Bone marrow (tissue), 2 donors: Measurements from ENCODE around the gene SLX4IP.
A peak's percentile ranks its signal among the peaks of the same experiment; 100 is the strongest.
"Not testable (repeated sequence)": the region's sequence is repeated elsewhere in the genome, so short reads cannot be mapped to it uniquely, and the experiment has no call there.

Experiments
- DNase-seq, 2 donors: peaks; one replicate each; lab custom pipeline; 2025; lab: John Stamatoyannopoulos, UW

SLX4IP gene

DNA sequence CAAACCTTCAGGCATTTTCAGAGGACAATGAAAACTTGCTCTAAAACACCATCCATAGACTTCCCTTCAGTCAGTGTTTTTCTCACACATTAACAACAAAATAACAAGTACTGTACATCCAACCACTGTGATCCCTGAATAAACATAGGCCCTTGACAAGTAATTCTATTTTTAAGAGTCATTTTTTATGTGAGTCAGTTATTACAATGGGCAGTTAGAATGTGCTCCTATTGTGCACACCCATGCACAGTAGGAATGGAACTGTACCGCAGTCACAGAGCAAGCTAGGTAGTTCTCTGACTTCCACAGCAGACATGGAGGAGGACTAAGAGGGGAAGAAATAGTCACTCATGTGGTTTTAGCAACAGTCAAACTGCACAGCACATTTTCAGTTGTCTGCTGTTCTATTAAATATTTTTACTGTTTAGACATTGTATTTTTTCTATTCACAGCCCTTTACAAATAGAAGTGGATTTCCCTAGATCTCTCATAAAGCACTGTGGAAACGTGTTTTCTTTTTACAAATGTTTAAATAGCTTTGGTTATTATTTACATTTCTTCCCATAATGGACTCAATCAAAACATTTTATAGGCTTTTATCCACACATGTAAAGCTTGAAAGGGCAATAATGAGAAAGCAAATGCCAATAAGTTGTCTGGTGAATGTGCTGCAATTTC, 138.3 kb downstream of the SLX4IP start:
- DNase-seq = no peak

DNA sequence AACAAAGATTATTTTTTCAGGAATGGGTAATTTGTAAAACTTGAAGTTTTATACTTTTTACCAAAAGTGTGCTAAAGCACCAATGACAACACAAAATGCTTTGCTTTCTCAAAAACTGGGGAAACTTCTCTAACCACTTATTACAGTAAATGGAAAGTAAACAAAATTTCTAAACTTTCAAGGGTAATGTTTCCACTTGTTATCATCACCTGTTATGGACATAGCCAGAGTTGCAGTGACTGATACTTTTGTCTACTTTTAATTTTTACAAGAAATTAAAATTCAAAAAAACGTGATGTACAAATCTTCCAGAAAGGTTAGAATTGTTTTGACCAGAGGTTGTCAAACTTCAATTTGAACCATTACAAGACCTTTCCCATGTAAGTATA, 138.8 kb downstream of the SLX4IP start:
- DNase-seq = no peak

DNA sequence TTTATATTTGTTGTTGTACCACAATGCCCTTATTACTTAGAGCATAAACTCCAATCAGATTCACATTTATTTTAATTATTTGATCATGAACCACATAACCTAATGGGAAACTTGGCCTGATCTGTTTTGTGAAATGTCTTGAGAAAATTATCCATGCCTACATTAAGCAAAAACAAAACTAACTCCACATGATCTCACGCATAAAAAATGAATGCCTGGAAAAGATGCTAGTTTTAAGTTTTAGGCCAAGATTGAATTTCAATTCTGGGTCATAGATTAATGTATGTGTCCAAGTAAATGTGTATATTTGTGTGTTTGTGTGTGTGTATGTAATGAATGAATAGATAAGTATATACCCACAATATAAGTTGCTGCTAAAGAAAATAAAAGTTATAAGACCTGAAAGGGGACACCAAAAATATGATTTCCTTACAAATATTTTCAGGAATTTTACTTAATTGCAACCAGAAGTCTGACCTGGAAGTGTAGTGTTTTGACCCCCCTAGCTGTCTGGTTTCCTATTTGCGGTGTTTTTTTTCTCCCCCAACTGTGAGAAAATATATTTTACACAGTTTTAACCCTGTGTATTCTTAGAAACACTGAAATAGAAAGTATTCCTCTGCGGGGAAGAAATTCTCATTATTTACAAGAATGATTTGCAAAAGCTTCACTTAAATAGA, 141.4 kb downstream of the SLX4IP start:
- DNase-seq = no peak

DNA sequence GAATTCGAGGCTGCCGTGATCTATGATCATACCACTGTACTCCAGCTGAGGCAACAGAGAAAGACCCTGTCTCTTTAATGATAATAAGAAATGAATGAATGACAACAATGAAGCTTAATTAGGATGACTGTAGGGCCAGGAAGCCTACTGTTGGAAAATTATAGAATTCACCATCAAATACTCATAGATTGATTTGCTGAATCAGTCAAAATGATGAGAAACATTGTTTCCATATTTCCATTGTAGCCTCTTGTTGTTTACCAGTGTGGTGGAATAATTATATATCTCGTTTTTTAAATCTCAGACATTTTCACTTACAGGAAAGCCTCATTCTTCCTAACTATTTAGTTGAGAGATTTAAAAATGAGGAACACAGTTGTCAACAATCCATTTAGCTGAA, 142.5 kb downstream of the SLX4IP start:
- no peak for DNase-seq

DNA sequence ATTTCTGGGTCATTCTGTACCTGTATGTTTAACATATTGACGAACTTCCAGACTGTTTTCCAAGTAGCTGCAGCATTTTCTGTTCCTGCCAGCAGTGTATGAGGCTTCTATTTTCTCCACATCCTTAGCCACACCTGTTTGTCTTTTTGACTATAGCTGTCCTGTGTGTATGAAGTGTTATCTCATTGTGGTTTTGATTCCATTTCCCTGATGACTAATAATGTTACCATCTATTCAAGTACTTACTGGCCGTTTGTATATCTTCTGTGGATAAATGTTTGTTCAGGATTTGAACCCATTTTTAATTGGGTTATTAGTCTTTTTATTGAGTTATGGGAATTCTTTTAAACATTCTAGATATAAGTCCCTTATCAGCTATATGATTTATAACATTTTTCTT, 143.5 kb downstream of the SLX4IP start:
- DNase-seq = peak in 1 of 2 donors; percentile 11

DNA sequence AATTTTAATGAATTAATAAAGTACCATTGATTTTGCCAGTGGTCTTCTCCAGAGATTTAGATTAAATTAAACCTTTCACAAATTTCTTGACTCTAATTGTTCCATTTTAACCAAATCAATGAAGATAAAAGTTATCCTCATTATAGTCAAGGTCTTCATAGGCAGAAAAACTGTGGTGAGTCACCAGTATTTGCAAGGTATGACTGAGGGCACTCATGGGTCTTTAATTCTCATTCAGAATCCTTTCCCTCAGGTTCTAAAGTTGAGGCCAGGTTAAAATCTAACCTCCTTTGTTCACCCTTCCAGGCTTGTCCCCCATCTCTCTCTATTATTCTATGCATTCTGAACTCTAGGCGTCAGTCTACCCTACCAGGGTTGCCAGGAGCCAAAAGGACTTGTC, 144.8 kb downstream of the SLX4IP start:
- DNase-seq = no peak

DNA sequence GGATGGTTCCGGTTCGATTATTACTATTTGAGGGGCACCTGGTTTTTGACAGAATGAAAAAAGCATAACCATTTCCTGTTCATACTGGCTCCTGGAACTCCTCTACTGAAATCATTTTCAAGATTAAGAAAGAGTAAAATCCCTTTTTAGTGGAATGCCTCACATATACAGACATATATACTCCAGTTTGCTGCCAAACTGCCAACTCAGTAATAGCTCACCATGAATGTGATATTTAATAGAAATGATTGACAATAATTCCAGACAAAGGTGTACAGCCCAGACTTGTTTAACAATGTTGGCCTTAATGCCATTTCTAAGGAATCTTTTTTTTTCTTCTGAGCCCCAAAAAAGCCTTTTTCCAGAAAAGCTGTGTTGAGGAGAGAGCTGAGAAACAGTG, 145.6 kb downstream of the SLX4IP start:
- no peak for DNase-seq

DNA sequence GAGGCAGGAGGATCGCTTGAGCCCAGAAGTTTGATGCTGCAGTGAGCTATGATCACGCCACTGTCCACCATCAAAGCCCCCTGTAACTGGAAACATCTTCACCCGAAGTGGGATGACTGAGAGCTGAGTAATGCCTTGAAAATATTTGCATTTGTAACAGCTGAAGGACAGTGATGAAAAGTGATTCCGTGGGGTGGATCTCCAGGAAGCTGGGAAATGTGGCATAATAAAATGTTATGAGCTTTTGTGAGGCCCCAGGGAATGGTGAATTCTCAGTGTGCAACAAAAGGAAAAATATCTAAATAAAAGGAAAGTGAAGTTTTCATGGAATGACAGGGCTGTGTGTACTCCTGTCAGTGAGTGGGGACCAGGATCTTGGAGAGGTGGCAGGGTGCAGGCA, 146.7 kb downstream of the SLX4IP start:
- no peak for DNase-seq

DNA sequence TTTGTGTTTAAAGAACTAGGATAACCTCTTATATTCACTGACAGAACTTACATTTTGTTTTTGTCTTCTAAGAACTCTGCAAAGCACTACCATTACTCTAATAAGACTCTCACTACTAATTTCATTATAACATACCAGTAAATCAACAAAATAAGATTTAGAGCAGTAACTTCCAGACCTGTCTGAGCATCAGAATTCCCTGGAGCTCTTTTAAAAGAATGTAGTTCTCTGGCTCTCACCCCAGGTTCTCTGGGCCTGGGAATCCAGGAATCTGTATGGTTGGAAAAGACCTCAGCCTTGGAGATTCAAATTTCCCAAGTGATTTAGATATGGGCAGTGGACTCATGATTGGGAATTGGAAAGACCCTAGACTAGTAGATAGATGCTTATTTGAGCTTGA, 149.3 kb downstream of the SLX4IP start:
- DNase-seq = no peak

DNA sequence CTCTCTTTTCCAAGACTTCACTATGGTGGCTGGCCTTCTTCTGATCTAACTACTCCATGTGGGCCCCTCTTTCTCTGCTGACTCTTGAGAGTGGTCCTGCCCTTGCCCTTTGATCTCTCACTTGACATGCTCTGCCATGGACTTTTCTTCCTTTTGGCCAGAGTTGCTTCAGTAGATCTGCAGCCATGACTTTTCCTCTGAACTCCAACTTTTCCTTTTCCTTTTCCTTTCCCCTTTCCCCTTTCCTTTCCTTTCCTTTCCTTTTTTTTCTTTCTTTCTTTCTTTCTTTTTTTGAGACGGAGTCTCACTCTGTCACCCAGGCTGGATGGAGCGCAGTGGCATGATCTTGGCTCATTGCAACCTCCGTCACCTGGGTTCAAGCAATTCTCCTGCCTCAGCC, 150.2 kb downstream of the SLX4IP start:
- no peak for DNase-seq

DNA sequence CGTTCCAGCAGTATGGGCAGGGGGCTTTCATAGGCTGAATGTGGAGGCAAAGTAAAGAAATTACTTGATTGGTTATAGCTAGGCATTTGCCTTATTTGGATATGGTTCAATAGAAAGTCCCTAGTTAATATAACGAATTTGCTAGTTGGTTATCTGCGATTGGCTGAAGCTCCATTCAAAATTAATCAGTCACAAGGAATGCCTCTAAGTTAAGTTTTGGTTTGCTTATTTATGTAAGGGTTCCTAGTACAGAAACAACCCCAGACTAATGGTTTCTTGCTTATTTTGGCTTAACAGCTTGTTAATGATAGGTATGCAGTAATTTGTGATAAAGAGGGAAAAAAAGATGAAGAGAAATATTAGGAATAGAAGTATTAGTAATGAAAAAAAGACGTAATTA, 151.2 kb downstream of the SLX4IP start:
- DNase-seq = no peak

DNA sequence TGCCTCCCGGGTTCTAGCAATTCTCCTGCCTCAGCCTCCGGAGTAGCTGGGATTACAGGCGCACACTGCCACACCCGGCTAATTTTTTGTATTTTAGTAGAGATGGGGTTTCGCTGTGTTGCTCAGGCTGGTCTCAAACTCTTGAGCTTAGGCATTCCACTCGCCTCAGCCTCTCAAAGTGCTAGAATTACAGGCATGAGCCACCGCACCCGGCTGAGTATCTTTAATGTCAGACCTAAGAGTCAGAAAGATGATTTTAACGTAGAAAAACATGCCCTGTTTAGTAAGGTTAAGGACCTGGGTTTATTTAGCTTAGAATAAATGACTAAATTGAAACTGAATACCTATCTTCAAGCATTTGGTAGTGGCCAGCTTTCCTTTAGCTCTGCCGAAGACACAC, 155.3 kb downstream of the SLX4IP start:
- DNase-seq = not testable (repeated sequence)

DNA sequence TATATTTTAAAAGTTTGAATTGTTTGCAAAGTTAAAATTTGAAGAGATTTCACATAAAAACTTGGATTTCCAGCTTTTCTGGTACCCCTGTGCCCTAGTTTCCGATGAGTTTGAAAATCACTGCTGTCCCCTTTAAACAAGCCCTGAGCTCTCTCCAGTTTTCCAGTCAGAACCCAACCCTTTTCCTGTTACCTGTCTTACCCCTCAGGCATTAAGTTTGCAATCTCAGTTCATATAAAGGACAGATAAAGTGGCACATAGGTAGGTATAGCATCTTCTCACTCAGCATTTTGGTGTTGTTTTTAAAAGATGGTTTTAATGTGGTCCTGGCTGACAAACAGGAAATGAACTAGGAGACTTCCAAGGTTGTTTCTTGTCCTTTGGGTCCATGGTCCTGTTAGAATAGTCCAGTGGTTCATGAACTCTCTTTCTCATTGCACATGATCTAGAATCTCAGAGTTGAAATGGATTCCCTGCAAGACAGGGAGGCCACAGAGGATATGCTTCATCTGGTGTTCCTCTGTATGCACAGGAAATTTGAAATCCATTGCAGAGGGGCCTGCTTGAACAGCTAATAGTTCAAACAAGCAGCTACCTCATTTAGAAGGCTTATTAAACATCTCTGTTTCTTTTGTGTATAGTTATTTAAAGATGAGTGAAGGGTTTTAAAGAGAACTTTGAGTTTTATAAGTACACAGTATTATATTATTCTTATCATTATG, 156.0 kb downstream of the SLX4IP start:
- no peak for DNase-seq

DNA sequence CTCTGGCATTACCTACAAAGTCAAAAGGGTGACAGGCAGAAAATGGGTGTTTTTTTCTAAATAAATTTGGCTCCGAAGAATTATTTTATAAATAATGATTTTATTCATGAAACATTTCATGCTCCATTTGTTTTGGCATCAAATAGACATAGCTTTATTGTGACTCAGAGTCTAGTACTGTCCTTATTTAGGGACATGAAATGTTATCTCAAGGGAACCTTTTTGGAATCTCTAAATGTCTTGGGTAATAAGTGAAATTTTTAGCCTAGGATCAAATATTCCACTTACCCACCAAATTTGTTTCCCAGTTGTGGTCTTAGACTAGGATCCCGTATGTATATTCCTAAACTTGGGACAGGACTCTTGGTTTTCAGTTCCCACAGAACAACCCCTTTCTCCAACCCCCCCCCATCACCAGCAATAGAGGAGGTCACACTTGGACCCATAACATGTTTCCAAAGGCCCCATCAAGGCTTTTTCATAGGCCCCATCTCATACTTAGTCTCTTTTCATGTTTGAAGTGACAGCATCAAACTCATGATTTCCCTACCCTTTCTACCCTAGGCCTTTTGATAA, 156.9 kb downstream of the SLX4IP start:
- DNase-seq = no peak

DNA sequence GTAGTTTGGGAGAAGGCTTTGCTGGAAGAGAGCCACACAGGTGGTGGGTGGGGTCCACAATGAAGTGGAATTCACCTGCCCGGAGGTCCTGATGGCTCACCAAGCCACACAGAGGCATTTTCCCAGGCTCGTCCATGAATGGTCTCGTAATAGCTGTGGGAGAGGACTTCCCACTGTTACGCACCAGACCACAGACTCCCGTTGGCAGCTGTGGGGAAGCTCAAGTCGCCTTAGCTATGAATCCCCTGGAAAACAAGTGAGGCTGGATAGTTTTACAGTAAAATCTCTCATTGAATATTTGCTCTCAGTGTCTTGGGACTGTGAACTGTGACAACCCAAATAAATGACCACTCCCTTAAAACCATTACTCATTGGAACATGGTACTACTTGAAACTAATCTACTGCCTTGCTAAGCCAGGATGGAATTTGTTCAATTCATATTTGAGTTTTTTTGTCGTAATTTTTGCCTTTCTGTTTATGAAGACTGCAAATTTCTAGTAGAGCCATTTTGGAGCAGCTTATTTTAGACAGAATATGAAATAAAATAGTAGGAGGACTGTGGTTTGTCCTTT, 159.3 kb downstream of the SLX4IP start:
- no peak for DNase-seq

DNA sequence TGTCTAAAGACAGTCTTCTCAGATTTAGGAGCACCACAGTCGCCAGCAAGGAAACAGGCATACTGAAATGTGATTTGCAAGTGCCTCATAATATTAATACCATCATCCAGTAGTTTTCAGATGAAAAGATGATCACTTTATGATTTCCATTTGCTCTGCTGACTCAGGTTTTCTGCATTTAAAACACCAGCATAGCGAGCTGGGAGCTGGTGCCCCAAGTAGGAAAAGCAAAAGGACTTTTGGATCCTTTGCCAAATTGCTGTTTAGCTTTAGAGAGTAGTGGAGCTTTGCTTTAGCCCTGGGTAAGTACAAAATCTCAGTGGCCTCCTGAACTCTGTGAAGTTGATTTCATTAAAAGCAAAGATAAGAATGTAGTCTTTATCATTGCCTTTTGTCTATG, 160.2 kb downstream of the SLX4IP start:
- no peak for DNase-seq

DNA sequence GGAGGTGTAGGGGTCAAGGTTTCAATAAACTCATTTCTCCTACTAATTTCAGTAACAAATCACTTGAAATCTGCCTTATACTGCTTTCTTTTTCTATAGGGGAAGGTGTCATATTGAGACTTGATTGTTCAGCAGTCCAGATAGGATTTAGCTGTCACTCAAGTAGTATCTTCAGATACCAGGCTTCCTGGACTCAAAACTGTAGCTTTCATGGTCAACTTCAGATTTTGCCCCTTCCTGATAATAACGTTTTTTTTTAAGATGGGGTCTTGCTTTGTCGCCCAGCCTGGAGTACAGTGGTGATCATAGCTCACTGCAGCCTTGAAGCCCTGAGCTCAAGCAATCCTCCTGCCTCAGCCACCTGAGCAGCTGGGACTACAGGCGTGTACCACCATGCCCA, 160.9 kb downstream of the SLX4IP start:
- no peak for DNase-seq

DNA sequence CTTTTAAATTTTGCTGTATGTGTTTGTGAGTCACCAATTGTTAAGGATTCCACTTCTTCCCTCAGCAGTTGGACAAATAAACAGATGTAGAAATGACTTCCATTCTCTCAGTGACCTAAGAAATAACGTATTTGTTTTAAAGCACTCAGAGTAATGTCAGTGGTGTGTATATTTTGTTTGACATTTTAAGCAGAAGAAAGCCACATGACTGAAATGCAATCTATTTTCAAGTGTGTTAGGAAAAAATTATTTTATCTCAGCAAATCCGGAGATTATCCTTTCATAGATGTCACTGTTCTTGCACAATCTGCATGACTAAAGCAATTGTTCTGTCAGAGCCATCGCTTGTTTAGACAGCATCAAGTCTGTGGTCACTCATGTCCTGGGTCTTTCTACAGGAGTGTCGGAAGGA, 161.6 kb downstream of the SLX4IP start:
- no peak for DNase-seq

DNA sequence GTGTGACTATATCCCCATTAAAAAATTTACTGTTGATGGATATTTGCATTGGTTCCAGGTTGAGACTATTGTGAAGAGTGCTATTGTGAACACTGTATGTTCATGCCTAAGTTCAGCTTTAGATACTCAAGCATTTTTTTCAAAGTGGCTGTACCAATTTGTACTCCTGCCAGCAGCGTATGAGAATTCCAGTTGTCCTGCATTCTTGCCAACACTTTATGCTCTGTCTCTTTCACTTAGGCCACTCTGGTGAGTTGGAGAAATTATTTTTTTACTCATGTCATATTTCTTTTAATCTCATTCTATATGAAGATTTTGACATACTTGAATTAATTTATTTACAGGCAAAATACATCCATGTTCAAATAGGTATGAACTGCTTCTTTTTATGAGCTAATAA, 162.5 kb downstream of the SLX4IP start:
- DNase-seq = no peak

DNA sequence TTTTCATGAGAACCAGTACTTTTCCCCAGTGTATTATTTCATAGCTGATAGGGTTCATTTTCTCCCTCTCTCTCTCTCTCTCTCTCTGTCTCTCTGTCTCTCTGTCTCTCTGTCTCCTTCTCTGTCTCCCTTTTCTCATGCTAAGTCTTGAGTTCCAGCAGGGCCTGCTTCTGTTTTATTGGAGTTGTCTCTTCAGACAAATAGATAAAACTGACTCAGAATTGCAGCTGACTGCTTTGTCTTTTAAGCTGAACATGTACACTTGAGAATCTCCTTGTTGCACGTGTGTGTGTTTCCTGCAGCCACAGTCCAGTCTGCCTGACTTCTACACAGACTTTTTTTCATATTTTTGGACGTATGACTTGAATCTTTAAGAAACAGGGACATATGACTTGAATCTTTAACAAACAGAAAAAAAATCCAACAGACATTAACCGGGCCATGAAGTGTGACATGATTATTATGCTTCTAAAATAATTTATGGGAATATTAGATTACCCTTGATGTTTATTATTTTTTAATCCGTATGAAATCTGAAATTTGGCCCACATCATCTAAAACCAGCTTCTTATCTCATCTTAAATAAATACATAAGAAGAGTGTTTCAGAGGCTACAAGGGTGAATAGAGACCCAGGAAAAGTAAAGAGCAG, 167.2 kb downstream of the SLX4IP start:
- DNase-seq = no peak

DNA sequence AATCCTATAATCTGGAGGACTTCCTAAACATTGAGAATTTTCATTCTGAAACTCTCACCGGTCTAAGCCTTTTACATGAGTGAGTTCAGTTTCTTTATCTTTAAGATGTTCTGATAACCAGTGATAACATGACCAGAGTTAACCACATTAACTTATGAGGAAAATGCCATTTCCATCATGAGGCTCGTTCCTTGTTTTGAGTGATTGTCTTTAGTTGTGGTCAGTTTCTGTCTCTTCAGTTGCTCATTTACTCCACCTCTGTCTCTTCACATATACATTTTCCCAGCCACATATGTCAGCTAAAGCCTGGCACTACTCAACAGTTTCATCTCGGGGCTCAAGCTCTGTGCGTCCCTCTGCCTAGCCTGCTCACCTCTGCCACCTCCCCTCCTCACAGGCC, 168.3 kb downstream of the SLX4IP start:
- DNase-seq = no peak
